HEK293 (cell line): ENCODE results near the gene NXN.

ENCODE experiments used
- BCL11A ChIP-seq: fragments of 450-650 bp; formaldehyde crosslinking; IDR thresholded peaks from 2 replicates; pipeline ENCODE4 v1.5.1; 2016; ENCODE audit warnings: low read depth, missing biosample characterization, missing genetic modification characterization
- BCL11B ChIP-seq: fragments of 450-650 bp; formaldehyde crosslinking; IDR thresholded peaks from 2 replicates; pipeline ENCODE4 v1.5.1; 2016; ENCODE audit warnings: low read depth, missing biosample characterization, missing genetic modification characterization
- KLF9 ChIP-seq: fragments of 450-650 bp; formaldehyde crosslinking; IDR thresholded peaks from 2 replicates; pipeline ENCODE4 v1.5.1; 2016; ENCODE audit warnings: missing biosample characterization, missing genetic modification characterization, low read depth
- PRDM1 ChIP-seq: fragments of 450-650 bp; formaldehyde crosslinking; IDR thresholded peaks from 2 replicates; pipeline ENCODE4; 2016; ENCODE audit warnings: missing biosample characterization, missing genetic modification characterization
- SCRT1 ChIP-seq: fragments of 450-650 bp; formaldehyde crosslinking; IDR thresholded peaks from 2 replicates; pipeline ENCODE4 v1.5.1; 2016; ENCODE audit warnings: missing biosample characterization, missing genetic modification characterization, borderline replicate concordance
- TCF7L2 ChIP-seq: IDR thresholded peaks from 2 replicates; pipeline ENCODE4 v1.6.1; 2011; ENCODE audit warnings: low read depth, mild to moderate bottlenecking, inconsistent platforms, low read length, moderate library complexity, borderline replicate concordance
- TRIM28 ChIP-seq: IDR thresholded peaks from 2 replicates; pipeline ENCODE4 v1.6.1; 2011; ENCODE audit warnings: low read length, control low read depth, borderline replicate concordance
- ZFHX2 ChIP-seq: fragments of 450-650 bp; formaldehyde crosslinking; conservative IDR thresholded peaks from 2 replicates; pipeline ENCODE4 v1.5.1; 2016; ENCODE audit warnings: missing biosample characterization, missing genetic modification characterization
- ZNF18 ChIP-seq: fragments of 450-650 bp; formaldehyde crosslinking; IDR thresholded peaks from 2 replicates; pipeline ENCODE4 v1.5.1; 2016; ENCODE audit warnings: missing biosample characterization, missing genetic modification characterization
- ZNF2 ChIP-seq: fragments of 450-650 bp; formaldehyde crosslinking; IDR thresholded peaks from 2 replicates; pipeline ENCODE4 v1.5.1; 2016; ENCODE audit warnings: missing biosample characterization, missing genetic modification characterization
- ZNF274 ChIP-seq, 2 experiments: fragments of 200-500 bp in 1 of 2; fragments of 450-650 bp in 1 of 2; sonication (Bioruptor generic) in 1 of 2; formaldehyde crosslinking in 1 of 2; IDR thresholded peaks; 2 replicates each; pipeline versions ENCODE4 v1.5.1 to v1.6.1; 2014 to 2016; ENCODE audit warnings: borderline replicate concordance in 1 of 2, inconsistent platforms in 1 of 2, low read length in 1 of 2, missing biosample characterization in 1 of 2, missing genetic modification characterization in 1 of 2
- ZNF341 ChIP-seq: fragments of 450-650 bp; formaldehyde crosslinking; IDR thresholded peaks from 2 replicates; pipeline ENCODE4; 2016; ENCODE audit warnings: low read depth, missing biosample characterization, missing genetic modification characterization
- ZNF37A ChIP-seq: fragments of 450-650 bp; IDR thresholded peaks from 2 replicates; pipeline ENCODE4 v1.5.1; 2018; ENCODE audit warnings: missing biosample characterization, missing genetic modification characterization
- ZNF404 ChIP-seq: fragments of 450-650 bp; formaldehyde crosslinking; IDR thresholded peaks from 2 replicates; pipeline ENCODE4 v1.5.1; 2017; ENCODE audit warnings: missing biosample characterization, missing genetic modification characterization
- ZNF510 ChIP-seq: fragments of 450-650 bp; formaldehyde crosslinking; IDR thresholded peaks from 2 replicates; pipeline ENCODE4 v1.5.1; 2018; ENCODE audit warnings: mild to moderate bottlenecking, missing genetic modification characterization, missing biosample characterization; ENCODE audit not compliant: insufficient replicate concordance
- ZNF513 ChIP-seq: fragments of 450-650 bp; IDR thresholded peaks from 2 replicates; pipeline ENCODE4 v1.5.1; 2018; ENCODE audit warnings: missing biosample characterization, missing genetic modification characterization
- ZNF626 ChIP-seq: fragments of 450-650 bp; sonication (Bioruptor Pico); formaldehyde crosslinking; IDR thresholded peaks from 2 replicates; pipeline ENCODE4 v1.5.1; 2018; ENCODE audit warnings: missing biosample characterization, missing genetic modification characterization, inconsistent platforms
- ZNF660 ChIP-seq: fragments of 450-650 bp; IDR thresholded peaks from 2 replicates; pipeline ENCODE4 v1.5.1; 2018; ENCODE audit warnings: missing biosample characterization, mild to moderate bottlenecking, missing genetic modification characterization
- ZNF692 ChIP-seq: fragments of 450-650 bp; formaldehyde crosslinking; IDR thresholded peaks from 2 replicates; pipeline ENCODE4 v1.5.1; 2016; ENCODE audit warnings: missing biosample characterization, missing genetic modification characterization
- ZNF701 ChIP-seq: fragments of 450-650 bp; formaldehyde crosslinking; IDR thresholded peaks from 2 replicates; pipeline ENCODE4 v1.5.1; 2016; ENCODE audit warnings: missing biosample characterization, missing genetic modification characterization
- ZNF785 ChIP-seq: fragments of 450-650 bp; formaldehyde crosslinking; IDR thresholded peaks from 2 replicates; pipeline ENCODE4 v1.5.1; 2016; ENCODE audit warnings: missing biosample characterization, missing genetic modification characterization
- ZSCAN30 ChIP-seq: fragments of 450-650 bp; IDR thresholded peaks from 2 replicates; pipeline ENCODE4 v1.5.1; 2018; ENCODE audit warnings: missing biosample characterization, mild to moderate bottlenecking, missing genetic modification characterization, moderate library complexity
- TF ChIP-seq, protein P1 (sequence below): fragments of 450-650 bp; formaldehyde crosslinking; IDR thresholded peaks from 2 replicates; pipeline ENCODE4 v1.5.1; 2016; ENCODE audit warnings: missing biosample characterization, missing genetic modification characterization
- TF ChIP-seq, protein P2 (sequence below): fragments of 450-650 bp; formaldehyde crosslinking; IDR thresholded peaks from 2 replicates; pipeline ENCODE4 v1.5.0; 2017; ENCODE audit warnings: missing biosample characterization, missing genetic modification characterization, borderline replicate concordance
- TF ChIP-seq, protein P3 (sequence below): fragments of 450-650 bp; formaldehyde crosslinking; IDR thresholded peaks from 2 replicates; pipeline ENCODE4 v1.5.1; 2016; ENCODE audit warnings: missing biosample characterization, missing genetic modification characterization

NXN gene

DNA sequence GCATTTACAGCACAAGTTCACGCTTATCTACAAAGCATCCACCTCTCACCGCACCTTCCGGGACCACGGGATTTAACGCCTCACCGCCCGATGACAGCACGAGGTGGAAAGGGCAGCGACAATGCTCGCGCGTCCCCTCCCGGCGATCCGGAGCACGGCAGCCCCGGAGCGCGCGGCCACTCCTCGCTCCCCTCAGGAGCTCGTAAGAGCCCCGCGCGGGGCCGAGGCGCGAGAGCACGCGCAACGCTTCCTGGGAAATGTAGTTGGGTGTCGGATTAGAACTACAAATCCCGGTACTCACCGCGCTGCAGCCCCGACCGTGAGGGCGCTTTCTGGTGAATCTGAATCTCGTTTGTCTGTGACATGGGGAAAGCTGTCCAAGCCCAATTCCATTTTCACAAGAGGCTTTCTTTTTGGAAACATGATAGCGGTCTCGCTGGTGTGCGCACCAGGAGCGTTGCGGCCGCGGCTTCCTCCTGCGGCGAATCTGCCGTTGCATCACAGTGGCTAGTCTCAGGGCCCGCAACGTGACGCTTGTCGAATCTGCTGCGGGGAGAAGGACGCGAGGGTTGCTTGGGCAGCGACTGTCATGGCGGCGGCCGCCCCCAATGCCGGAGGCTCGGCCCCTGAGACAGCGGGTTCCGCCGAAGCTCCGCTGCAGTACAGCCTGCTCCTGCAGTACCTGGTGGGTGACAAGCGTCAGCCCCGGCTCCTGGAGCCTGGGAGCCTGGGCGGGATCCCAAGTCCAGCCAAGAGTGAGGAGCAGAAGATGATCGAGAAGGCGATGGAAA, 17.2 kb upstream of the NXN start, which contains the start of gene TIMM22 (continued):
- TF ChIP-seq, protein P1, sequence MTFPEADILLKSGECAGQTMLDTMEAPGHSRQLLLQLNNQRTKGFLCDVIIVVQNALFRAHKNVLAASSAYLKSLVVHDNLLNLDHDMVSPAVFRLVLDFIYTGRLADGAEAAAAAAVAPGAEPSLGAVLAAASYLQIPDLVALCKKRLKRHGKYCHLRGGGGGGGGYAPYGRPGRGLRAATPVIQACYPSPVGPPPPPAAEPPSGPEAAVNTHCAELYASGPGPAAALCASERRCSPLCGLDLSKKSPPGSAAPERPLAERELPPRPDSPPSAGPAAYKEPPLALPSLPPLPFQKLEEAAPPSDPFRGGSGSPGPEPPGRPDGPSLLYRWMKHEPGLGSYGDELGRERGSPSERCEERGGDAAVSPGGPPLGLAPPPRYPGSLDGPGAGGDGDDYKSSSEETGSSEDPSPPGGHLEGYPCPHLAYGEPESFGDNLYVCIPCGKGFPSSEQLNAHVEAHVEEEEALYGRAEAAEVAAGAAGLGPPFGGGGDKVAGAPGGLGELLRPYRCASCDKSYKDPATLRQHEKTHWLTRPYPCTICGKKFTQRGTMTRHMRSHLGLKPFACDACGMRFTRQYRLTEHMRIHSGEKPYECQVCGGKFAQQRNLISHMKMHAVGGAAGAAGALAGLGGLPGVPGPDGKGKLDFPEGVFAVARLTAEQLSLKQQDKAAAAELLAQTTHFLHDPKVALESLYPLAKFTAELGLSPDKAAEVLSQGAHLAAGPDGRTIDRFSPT (tag by site-specific recombination), result no peak
- peak; percentile 39; the same call in 1 of the 2 replicates for TF ChIP-seq BCL11A (tag by site-specific recombination)
- peak; percentile 68 for TF ChIP-seq ZNF341 (tag by site-specific recombination)
- TF ChIP-seq TCF7L2, result peak; percentile 70; the same call in 1 of the 2 replicates
- peak; percentile 92 for TF ChIP-seq TRIM28
- no peak for TF ChIP-seq ZNF274 (IDR thresholded peaks at IDR 0.05; ENCODE audit: low read length)
- no peak for TF ChIP-seq ZNF274 (tag by site-specific recombination; IDR thresholded peaks at IDR 0.05; ENCODE audit: borderline replicate concordance)
- no peak for TF ChIP-seq SCRT1 (tag by site-specific recombination)
- TF ChIP-seq ZNF701 (tag by site-specific recombination), result no peak
- peak; percentile 93 for TF ChIP-seq ZFHX2 (tag by site-specific recombination)
- peak; percentile 72; the same call in 1 of the 2 replicates for TF ChIP-seq ZNF660 (tag by site-specific recombination)
- no peak for TF ChIP-seq ZNF626
- peak; percentile 88 for TF ChIP-seq ZNF2 (tag by site-specific recombination)
- TF ChIP-seq ZSCAN30 (tag by site-specific recombination), result peak; percentile 58
- TF ChIP-seq ZNF692 (tag by site-specific recombination), result peak; percentile 63
- no peak for TF ChIP-seq ZNF510
- TF ChIP-seq ZNF404 (tag by site-specific recombination), result no peak
- TF ChIP-seq KLF9 (tag by site-specific recombination), result peak; percentile 62
- TF ChIP-seq, protein P2, sequence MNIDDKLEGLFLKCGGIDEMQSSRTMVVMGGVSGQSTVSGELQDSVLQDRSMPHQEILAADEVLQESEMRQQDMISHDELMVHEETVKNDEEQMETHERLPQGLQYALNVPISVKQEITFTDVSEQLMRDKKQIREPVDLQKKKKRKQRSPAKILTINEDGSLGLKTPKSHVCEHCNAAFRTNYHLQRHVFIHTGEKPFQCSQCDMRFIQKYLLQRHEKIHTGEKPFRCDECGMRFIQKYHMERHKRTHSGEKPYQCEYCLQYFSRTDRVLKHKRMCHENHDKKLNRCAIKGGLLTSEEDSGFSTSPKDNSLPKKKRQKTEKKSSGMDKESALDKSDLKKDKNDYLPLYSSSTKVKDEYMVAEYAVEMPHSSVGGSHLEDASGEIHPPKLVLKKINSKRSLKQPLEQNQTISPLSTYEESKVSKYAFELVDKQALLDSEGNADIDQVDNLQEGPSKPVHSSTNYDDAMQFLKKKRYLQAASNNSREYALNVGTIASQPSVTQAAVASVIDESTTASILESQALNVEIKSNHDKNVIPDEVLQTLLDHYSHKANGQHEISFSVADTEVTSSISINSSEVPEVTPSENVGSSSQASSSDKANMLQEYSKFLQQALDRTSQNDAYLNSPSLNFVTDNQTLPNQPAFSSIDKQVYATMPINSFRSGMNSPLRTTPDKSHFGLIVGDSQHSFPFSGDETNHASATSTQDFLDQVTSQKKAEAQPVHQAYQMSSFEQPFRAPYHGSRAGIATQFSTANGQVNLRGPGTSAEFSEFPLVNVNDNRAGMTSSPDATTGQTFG, result peak; percentile 82; the same call in 1 of the 2 replicates
- no peak; the same call in 1 of the 2 replicates for TF ChIP-seq ZNF18
- TF ChIP-seq, protein P3, sequence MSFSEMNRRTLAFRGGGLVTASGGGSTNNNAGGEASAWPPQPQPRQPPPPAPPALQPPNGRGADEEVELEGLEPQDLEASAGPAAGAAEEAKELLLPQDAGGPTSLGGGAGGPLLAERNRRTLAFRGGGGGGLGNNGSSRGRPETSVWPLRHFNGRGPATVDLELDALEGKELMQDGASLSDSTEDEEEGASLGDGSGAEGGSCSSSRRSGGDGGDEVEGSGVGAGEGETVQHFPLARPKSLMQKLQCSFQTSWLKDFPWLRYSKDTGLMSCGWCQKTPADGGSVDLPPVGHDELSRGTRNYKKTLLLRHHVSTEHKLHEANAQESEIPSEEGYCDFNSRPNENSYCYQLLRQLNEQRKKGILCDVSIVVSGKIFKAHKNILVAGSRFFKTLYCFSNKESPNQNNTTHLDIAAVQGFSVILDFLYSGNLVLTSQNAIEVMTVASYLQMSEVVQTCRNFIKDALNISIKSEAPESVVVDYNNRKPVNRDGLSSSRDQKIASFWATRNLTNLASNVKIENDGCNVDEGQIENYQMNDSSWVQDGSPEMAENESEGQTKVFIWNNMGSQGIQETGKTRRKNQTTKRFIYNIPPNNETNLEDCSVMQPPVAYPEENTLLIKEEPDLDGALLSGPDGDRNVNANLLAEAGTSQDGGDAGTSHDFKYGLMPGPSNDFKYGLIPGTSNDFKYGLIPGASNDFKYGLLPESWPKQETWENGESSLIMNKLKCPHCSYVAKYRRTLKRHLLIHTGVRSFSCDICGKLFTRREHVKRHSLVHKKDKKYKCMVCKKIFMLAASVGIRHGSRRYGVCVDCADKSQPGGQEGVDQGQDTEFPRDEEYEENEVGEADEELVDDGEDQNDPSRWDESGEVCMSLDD, result no peak; the same call in 1 of the 2 replicates
- peak; percentile 89; the same call in 1 of the 2 replicates for TF ChIP-seq BCL11B (tag by site-specific recombination)
- TF ChIP-seq PRDM1 (tag by site-specific recombination), result peak; percentile 79
- no peak; the same call in 1 of the 2 replicates for TF ChIP-seq ZNF513 (tag by site-specific recombination)
- no peak for TF ChIP-seq ZNF37A (tag by site-specific recombination)
- peak; percentile 92 for TF ChIP-seq ZNF785 (tag by site-specific recombination)
